GM18526 (cell line): ENCODE results near the gene FGF3.

Source experiments
- POLR2A ChIP-seq: IDR thresholded peaks from 3 replicates; pipeline ENCODE4 v1.6.1; 2011; ENCODE audit not compliant: insufficient read length; ENCODE audit errors: extremely low read depth

The FGF3 gene

GRCh38 chr11:69804769-69805508, 14.3 kb downstream of the FGF3 start:
- TF ChIP-seq POLR2A, result no peak

GRCh38 chr11:69803604-69804218, 15.5 kb downstream of the FGF3 start:
- no peak for TF ChIP-seq POLR2A

GRCh38 chr11:69803022-69803421, 16.2 kb downstream of the FGF3 start:
- TF ChIP-seq POLR2A, result no peak

- no peak for TF ChIP-seq POLR2A
These were observed 16.6 kb downstream of the FGF3 start for GRCh38 chr11:69802590-69802989.

GRCh38 chr11:69801513-69802335, 17.5 kb downstream of the FGF3 start:
- no peak for TF ChIP-seq POLR2A

GRCh38 chr11:69800278-69800677, 18.9 kb downstream of the FGF3 start:
- TF ChIP-seq POLR2A, result no peak

- no peak for TF ChIP-seq POLR2A
These were observed 19.6 kb downstream of the FGF3 start for GRCh38 chr11:69799582-69799981.

GRCh38 chr11:69799097-69799496, 20.1 kb downstream of the FGF3 start:
- TF ChIP-seq POLR2A, result no peak

GRCh38 chr11:69797737-69798528, 21.3 kb downstream of the FGF3 start:
- TF ChIP-seq POLR2A, result no peak

GRCh38 chr11:69797156-69797555, 22.1 kb downstream of the FGF3 start:
- TF ChIP-seq POLR2A, result no peak

- no peak for TF ChIP-seq POLR2A
These were observed 23.2 kb downstream of the FGF3 start for GRCh38 chr11:69796063-69796462.

GRCh38 chr11:69791276-69792180, 27.7 kb downstream of the FGF3 start:
- no peak for TF ChIP-seq POLR2A

- no peak for TF ChIP-seq POLR2A
These were observed 30.3 kb downstream of the FGF3 start for GRCh38 chr11:69788956-69789355.

- TF ChIP-seq POLR2A, result no peak
These were observed 31.3 kb downstream of the FGF3 start for GRCh38 chr11:69787906-69788305.
